ENCODE data around the gene LYRM1. TPM values are rescaled to one million over a fixed set of nuclear protein-coding genes. Genes with fewer than 3 reads are reported as not detected.

Gene LYRM1
- 30.2 and 31.0 TPM in 2 replicates for total RNA-seq

GRCh38 chr16:20900299-20901067, at the start of gene LYRM1, which contains the start of gene DCUN1D3:
Gene LYRM1, plus strand, starts transcription at chr16:20900771. Its CDS starts 14,785 bp downstream, at chr16:20915556.
Gene DCUN1D3, minus strand, starts transcription at chr16:20900358. Its CDS starts 37,820 bp downstream, at chr16:20862538.

Other genes starting within 250 kb of the LYRM1 start
- 0.24 and 0.44 TPM in 2 replicates for gene ACSM1, start 203.1 kb upstream of the LYRM1 start, total RNA-seq
- 49.7 and 50.2 TPM in 2 replicates for gene THUMPD1, start 159.0 kb upstream of the LYRM1 start, total RNA-seq
- 8.1 TPM in 2 replicates for gene ACSM3, start 136.8 kb upstream of the LYRM1 start, total RNA-seq
- 6.9 and 14.8 TPM in 2 replicates for gene ERI2, start 94.3 kb upstream of the LYRM1 start, total RNA-seq
- 4.2 and 6.9 TPM in 2 replicates for gene REXO5, start 94.2 kb upstream of the LYRM1 start, total RNA-seq
- 32.2 and 32.8 TPM in 2 replicates for gene DCUN1D3, start 413 bp upstream of the LYRM1 start, total RNA-seq